K562 (cell line): ENCODE data around the gene PRSS22.

Source experiments
- BCLAF1 ChIP-seq, 2 experiments: fragments of 450-650 bp in 1 of 2; IDR thresholded peaks; 2 replicates each; pipeline ENCODE4 v1.6.1; 2011 to 2017; ENCODE audit warnings: low read depth in 2 of 2, antibody characterized with exemption in 1 of 2, borderline replicate concordance in 1 of 2, low read length in 1 of 2, mild to moderate bottlenecking in 1 of 2, mixed read lengths in 1 of 2; ENCODE audit not compliant: control insufficient read depth in 1 of 2
- CEBPB ChIP-seq: fragments of 450-650 bp; IDR thresholded peaks from 2 replicates; pipeline ENCODE4 v1.6.1; 2016; ENCODE audit warnings: missing genetic modification characterization, missing compliant biosample characterization
- CTCF ChIP-seq, 3 experiments: IDR thresholded peaks in 2 of 3; conservative IDR thresholded peaks in 1 of 3; 2 replicates each; pipeline ENCODE4 v1.5.1; 2011 to 2012; ENCODE audit warnings: low read length in 3 of 3, mild to moderate bottlenecking in 3 of 3, control low read depth in 2 of 3, improper control_type of control experiment in 1 of 3, inconsistent platforms in 1 of 3, low read depth in 1 of 3, mixed read lengths in 1 of 3, moderate library complexity in 1 of 3; ENCODE audit not compliant: insufficient read depth in 2 of 3
- HINFP ChIP-seq: fragments of 450-650 bp; conservative IDR thresholded peaks from 2 replicates; pipeline ENCODE4 v1.6.1; 2016; ENCODE audit warnings: missing genetic modification characterization, low read depth, mild to moderate bottlenecking, control low read depth, missing compliant biosample characterization
- POLR2A ChIP-seq: fragments of 450-650 bp; conservative IDR thresholded peaks from 2 replicates; pipeline ENCODE4 v1.6.1; 2016
- POLR2AphosphoS5 ChIP-seq: IDR thresholded peaks from 2 replicates; pipeline ENCODE4 v1.6.1; 2011; ENCODE audit warnings: mild to moderate bottlenecking, low read depth, low read length, moderate library complexity; ENCODE audit not compliant: control insufficient read depth, insufficient read depth
- SMAD1 ChIP-seq: fragments of 150-350 bp; IDR thresholded peaks from 2 replicates; pipeline ENCODE4 v1.6.1; 2014; ENCODE audit warnings: low read length, low read depth; ENCODE audit not compliant: partially characterized antibody
- SREBF2 ChIP-seq: sonication (generic); formaldehyde crosslinking; IDR thresholded peaks from 2 replicates; pipeline ENCODE4 v1.4.0; 2020; ENCODE audit warnings: mild to moderate bottlenecking, missing genetic modification reagents
- TARDBP ChIP-seq: fragments of 450-650 bp; IDR thresholded peaks from 2 replicates; pipeline ENCODE4 v1.6.1; 2016
- TCF15 ChIP-seq: fragments of 250-450 bp; sonication (Bioruptor Pico); IDR thresholded peaks from 2 replicates; pipeline ENCODE4 v1.8.0; 2022; ENCODE audit warnings: moderate library complexity, mild to moderate bottlenecking, inconsistent platforms
- ZBTB43 ChIP-seq: sonication (generic); formaldehyde crosslinking; IDR thresholded peaks from 2 replicates; pipeline ENCODE4 v1.8.0; 2023; ENCODE audit warnings: mild to moderate bottlenecking, missing genetic modification reagents
- ZNF263 ChIP-seq: sonication (generic); formaldehyde crosslinking; IDR thresholded peaks from 2 replicates; pipeline ENCODE4 v1.8.0; 2022; ENCODE audit warnings: mild to moderate bottlenecking, missing genetic modification reagents, borderline replicate concordance
- ZNF740 ChIP-seq, 3 experiments: fragments of 200-800 bp in 1 of 3; sonication (Bioruptor generic) in 1 of 3; sonication (generic) in 1 of 3; formaldehyde crosslinking in 1 of 3; IDR thresholded peaks; 2 replicates each; pipeline versions ENCODE4 v1.6.1 to v1.8.0; 2016 to 2022; ENCODE audit warnings: mild to moderate bottlenecking in 2 of 3, missing compliant biosample characterization in 2 of 3, missing genetic modification characterization in 2 of 3, missing genetic modification reagents in 1 of 3

GRCh38 chr16:2905241-2905987 is 47.4 kb upstream of the PRSS22 start:
- TF ChIP-seq POLR2A (peak; percentile 99), TCF15 (CRISPR knock-in tag) (no peak), SREBF2 (CRISPR knock-in tag) (no peak), ZBTB43 (CRISPR knock-in tag) (no peak), CTCF (IDR thresholded peaks at IDR 0.05 in 2 of 3, conservative IDR thresholded peaks at IDR 0.05 in 1 of 3; ENCODE audit: insufficient read depth in 2 of 3, low read depth in 1 of 3, low read length in 3 of 3) (no peak), CEBPB (tag) (no peak), POLR2AphosphoS5 (peak; percentile 99), BCLAF1 (IDR thresholded peaks at IDR 0.05; ENCODE audit: borderline replicate concordance in 1 of 2, control insufficient read depth in 1 of 2, low read depth in 2 of 2, low read length in 1 of 2) (no peak), ZNF263 (CRISPR knock-in tag) (no peak; the same call in 1 of the 2 replicates), ZNF740 (CRISPR knock-in tag; IDR thresholded peaks at IDR 0.05) (no peak; the same call in 1 of the 2 replicates), ZNF740 (tag; IDR thresholded peaks at IDR 0.05) (no peak), SMAD1 (peak; percentile 74), TARDBP (no peak), HINFP (no peak)
